HCT116 (cell line): ENCODE measurements around the gene G2E3.

Experiments used
- POLR2A ChIP-seq: IDR thresholded peaks from 2 replicates; pipeline ENCODE4 v1.7.0; 2011; ENCODE audit warnings: borderline replicate concordance; ENCODE audit not compliant: insufficient read depth, insufficient read length; ENCODE audit errors: extremely low read depth
- POLR2AphosphoS5 ChIP-seq: IDR thresholded peaks from 2 replicates; pipeline ENCODE4 v1.6.1; 2011; ENCODE audit warnings: mild to moderate bottlenecking, low read depth, low read length, moderate library complexity
- RAD21 ChIP-seq: IDR thresholded peaks from 2 replicates; pipeline ENCODE4 v1.6.1; 2012; ENCODE audit warnings: low read depth, mild to moderate bottlenecking
- SP1 ChIP-seq: IDR thresholded peaks from 2 replicates; pipeline ENCODE4 v1.6.1; 2012; ENCODE audit warnings: low read depth
- SRF ChIP-seq: IDR thresholded peaks from 2 replicates; pipeline ENCODE4 v1.6.1; 2012; ENCODE audit warnings: low read depth
- TF ChIP-seq, protein P1 (sequence below), 3 experiments: fragments of 200-600 bp in 1 of 3; sonication (generic) in 1 of 3; IDR thresholded peaks in 2 of 3; conservative IDR thresholded peaks in 1 of 3; 2 replicates each; pipeline ENCODE4 v1.5.1; 2012 to 2017; ENCODE audit warnings: low read depth in 2 of 3, low read length in 2 of 3, antibody characterized with exemption in 1 of 3, borderline replicate concordance in 1 of 3, control low read depth in 1 of 3, mild to moderate bottlenecking in 1 of 3, mixed read lengths in 1 of 3, mixed run types in 1 of 3, moderate library complexity in 1 of 3; ENCODE audit not compliant: insufficient read depth in 1 of 3
- TF ChIP-seq, protein P2 (sequence below): IDR thresholded peaks from 2 replicates; pipeline ENCODE4 v1.6.1; 2011; ENCODE audit warnings: mild to moderate bottlenecking, low read length, moderate library complexity; ENCODE audit not compliant: insufficient replicate concordance; ENCODE audit errors: extremely low read depth

DNA sequence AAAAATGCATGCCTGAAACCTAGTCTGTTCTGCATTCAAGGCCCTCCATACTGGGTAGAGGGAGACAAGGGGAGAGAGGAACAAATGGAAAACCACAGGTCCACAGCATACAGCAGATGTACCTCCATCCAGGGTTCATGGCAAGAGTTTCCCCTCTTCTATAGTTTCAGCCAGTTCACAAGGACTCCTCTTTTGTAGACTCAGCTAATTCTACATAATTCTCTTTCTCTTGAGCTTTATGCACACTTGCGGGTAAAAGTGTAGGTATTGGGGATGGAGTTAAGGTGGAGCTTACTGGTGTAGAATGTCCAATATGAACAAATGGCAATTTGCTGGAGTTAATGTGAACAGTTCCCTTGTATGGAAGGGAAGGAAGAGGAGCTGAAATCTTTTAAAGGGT is 23.4 kb downstream of the G2E3 start:
- TF ChIP-seq SP1 (no peak), POLR2A (no peak), POLR2AphosphoS5 (no peak), SRF (no peak), RAD21 (no peak)
- TF ChIP-seq, protein P1, sequence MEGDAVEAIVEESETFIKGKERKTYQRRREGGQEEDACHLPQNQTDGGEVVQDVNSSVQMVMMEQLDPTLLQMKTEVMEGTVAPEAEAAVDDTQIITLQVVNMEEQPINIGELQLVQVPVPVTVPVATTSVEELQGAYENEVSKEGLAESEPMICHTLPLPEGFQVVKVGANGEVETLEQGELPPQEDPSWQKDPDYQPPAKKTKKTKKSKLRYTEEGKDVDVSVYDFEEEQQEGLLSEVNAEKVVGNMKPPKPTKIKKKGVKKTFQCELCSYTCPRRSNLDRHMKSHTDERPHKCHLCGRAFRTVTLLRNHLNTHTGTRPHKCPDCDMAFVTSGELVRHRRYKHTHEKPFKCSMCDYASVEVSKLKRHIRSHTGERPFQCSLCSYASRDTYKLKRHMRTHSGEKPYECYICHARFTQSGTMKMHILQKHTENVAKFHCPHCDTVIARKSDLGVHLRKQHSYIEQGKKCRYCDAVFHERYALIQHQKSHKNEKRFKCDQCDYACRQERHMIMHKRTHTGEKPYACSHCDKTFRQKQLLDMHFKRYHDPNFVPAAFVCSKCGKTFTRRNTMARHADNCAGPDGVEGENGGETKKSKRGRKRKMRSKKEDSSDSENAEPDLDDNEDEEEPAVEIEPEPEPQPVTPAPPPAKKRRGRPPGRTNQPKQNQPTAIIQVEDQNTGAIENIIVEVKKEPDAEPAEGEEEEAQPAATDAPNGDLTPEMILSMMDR (IDR thresholded peaks at IDR 0.05 in 2 of 3, conservative IDR thresholded peaks at IDR 0.05 in 1 of 3; ENCODE audit: borderline replicate concordance in 1 of 3, insufficient read depth in 1 of 3, low read depth in 2 of 3, low read length in 2 of 3), result no peak
- TF ChIP-seq, protein P2, sequence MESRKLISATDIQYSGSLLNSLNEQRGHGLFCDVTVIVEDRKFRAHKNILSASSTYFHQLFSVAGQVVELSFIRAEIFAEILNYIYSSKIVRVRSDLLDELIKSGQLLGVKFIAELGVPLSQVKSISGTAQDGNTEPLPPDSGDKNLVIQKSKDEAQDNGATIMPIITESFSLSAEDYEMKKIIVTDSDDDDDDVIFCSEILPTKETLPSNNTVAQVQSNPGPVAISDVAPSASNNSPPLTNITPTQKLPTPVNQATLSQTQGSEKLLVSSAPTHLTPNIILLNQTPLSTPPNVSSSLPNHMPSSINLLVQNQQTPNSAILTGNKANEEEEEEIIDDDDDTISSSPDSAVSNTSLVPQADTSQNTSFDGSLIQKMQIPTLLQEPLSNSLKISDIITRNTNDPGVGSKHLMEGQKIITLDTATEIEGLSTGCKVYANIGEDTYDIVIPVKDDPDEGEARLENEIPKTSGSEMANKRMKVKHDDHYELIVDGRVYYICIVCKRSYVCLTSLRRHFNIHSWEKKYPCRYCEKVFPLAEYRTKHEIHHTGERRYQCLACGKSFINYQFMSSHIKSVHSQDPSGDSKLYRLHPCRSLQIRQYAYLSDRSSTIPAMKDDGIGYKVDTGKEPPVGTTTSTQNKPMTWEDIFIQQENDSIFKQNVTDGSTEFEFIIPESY, result no peak
